Mesenchymal stem cell (in vitro differentiated cells and primary cell): ENCODE measurements around the gene COASY.
A peak's percentile ranks its signal among the peaks of the same experiment; 100 is the strongest.
"Not testable (repeated sequence)": the region's sequence is repeated elsewhere in the genome, so short reads cannot be mapped to it uniquely, and the experiment has no call there.

ENCODE experiments used
- DNase-seq: peaks from one replicate; pipeline ENCODE4 v3.0.0-alpha.2; 2013
- H2AFZ ChIP-seq: one replicate; pipeline ENCODE4 v1.6.1; 2013; ENCODE audit warnings: low read depth, mild to moderate bottlenecking, control low read depth, inconsistent platforms, low read length, moderate library complexity
- H2AK5ac ChIP-seq: 2 replicates; pipeline ENCODE4 v1.6.1; 2013; ENCODE audit warnings: low read length, moderate library complexity, mild to moderate bottlenecking, inconsistent platforms; ENCODE audit not compliant: severe bottlenecking
- H2BK120ac ChIP-seq: one replicate; pipeline ENCODE4 v1.6.1; 2013; ENCODE audit warnings: low read depth, mild to moderate bottlenecking, inconsistent platforms, low read length, moderate library complexity
- H2BK12ac ChIP-seq, 2 experiments: one replicate each; pipeline ENCODE4 v1.6.1; 2013; ENCODE audit warnings: inconsistent platforms in 2 of 2, low read length in 2 of 2, mild to moderate bottlenecking in 2 of 2, moderate library complexity in 2 of 2, control low read depth in 1 of 2
- H2BK15ac ChIP-seq: one replicate; pipeline ENCODE4 v1.6.1; 2013; ENCODE audit warnings: mild to moderate bottlenecking, low read depth, inconsistent platforms; ENCODE audit not compliant: poor library complexity, severe bottlenecking
- H2BK5ac ChIP-seq: 2 replicates; pipeline ENCODE4 v1.6.1; 2013; ENCODE audit warnings: low read depth, mild to moderate bottlenecking, low read length, control low read depth, inconsistent platforms; ENCODE audit not compliant: poor library complexity, severe bottlenecking
- H3K14ac ChIP-seq, 2 experiments: one replicate each; pipeline ENCODE4 v1.6.1; 2013; ENCODE audit warnings: inconsistent platforms in 2 of 2, low read length in 2 of 2, control low read depth in 1 of 2, mild to moderate bottlenecking in 1 of 2, moderate library complexity in 1 of 2
- H3K18ac ChIP-seq, 2 experiments: one replicate each; pipeline ENCODE4 v1.6.1; 2013; ENCODE audit warnings: inconsistent platforms in 2 of 2, low read length in 2 of 2, control low read depth in 1 of 2, low read depth in 1 of 2, mild to moderate bottlenecking in 1 of 2
- H3K23ac ChIP-seq, 2 experiments: one replicate each; pipeline ENCODE4 v1.6.1; 2013; ENCODE audit warnings: inconsistent platforms in 2 of 2, low read length in 2 of 2, mild to moderate bottlenecking in 2 of 2, moderate library complexity in 2 of 2, control low read depth in 1 of 2
- H3K27ac ChIP-seq: 2 replicates; pipeline ENCODE4 v1.5.1; 2013; ENCODE audit warnings: mild to moderate bottlenecking, moderate library complexity, low read length, control low read depth, inconsistent platforms; ENCODE audit not compliant: poor library complexity, severe bottlenecking
- H3K27me3 ChIP-seq, 2 experiments: 2 replicates each; pipeline versions ENCODE4 v1.6.1 to v1.7.0; 2013; ENCODE audit warnings: low read length in 2 of 2, mild to moderate bottlenecking in 2 of 2, moderate library complexity in 2 of 2, control low read depth in 1 of 2, inconsistent platforms in 1 of 2; ENCODE audit not compliant: control insufficient read depth in 1 of 2, insufficient read depth in 1 of 2
- H3K36me3 ChIP-seq, 2 experiments: 2 replicates each; pipeline versions ENCODE4 v1.6.1 to v1.7.0; 2013; ENCODE audit warnings: low read length in 2 of 2, control low read depth in 1 of 2, inconsistent platforms in 1 of 2, low read depth in 1 of 2, mild to moderate bottlenecking in 1 of 2; ENCODE audit not compliant: insufficient read depth in 2 of 2, control insufficient read depth in 1 of 2
- H3K4ac ChIP-seq, 2 experiments: one replicate each; pipeline ENCODE4 v1.6.1; 2013; ENCODE audit warnings: inconsistent platforms in 2 of 2, low read length in 2 of 2, mild to moderate bottlenecking in 2 of 2, moderate library complexity in 2 of 2, control low read depth in 1 of 2, low read depth in 1 of 2
- H3K4me1 ChIP-seq: 2 replicates; pipeline ENCODE4 v1.6.1; 2013; ENCODE audit warnings: low read depth, low read length, control low read depth; ENCODE audit not compliant: control insufficient read depth, insufficient read depth
- H3K4me2 ChIP-seq: 2 replicates; pipeline ENCODE4 v1.6.1; 2013; ENCODE audit warnings: low read length, mild to moderate bottlenecking, inconsistent platforms; ENCODE audit not compliant: poor library complexity, severe bottlenecking
- H3K4me3 ChIP-seq, 2 experiments: 2 replicates each; pipeline versions ENCODE4 v1.5.1 to v1.7.0; 2013; ENCODE audit warnings: low read length in 2 of 2, mild to moderate bottlenecking in 2 of 2, control low read depth in 1 of 2, low read depth in 1 of 2; ENCODE audit not compliant: insufficient read depth in 1 of 2
- H3K79me1 ChIP-seq: replicated peaks from 2 replicates; pipeline ENCODE4 v1.6.1; 2013; ENCODE audit warnings: mild to moderate bottlenecking, control low read depth, low read length, inconsistent platforms; ENCODE audit not compliant: poor library complexity, severe bottlenecking
- H3K9ac ChIP-seq: 2 replicates; pipeline ENCODE4 v1.7.0; 2013; ENCODE audit warnings: mild to moderate bottlenecking, low read length, moderate library complexity
- H3K9me3 ChIP-seq: 2 replicates; pipeline ENCODE4 v1.7.0; 2013; ENCODE audit warnings: mild to moderate bottlenecking, low read length; ENCODE audit not compliant: control insufficient read depth
- H4K8ac ChIP-seq: one replicate; pipeline ENCODE4 v1.6.1; 2013; ENCODE audit warnings: inconsistent platforms, mild to moderate bottlenecking, low read length, moderate library complexity
- H4K91ac ChIP-seq: one replicate; pipeline ENCODE4 v1.6.1; 2013; ENCODE audit warnings: mild to moderate bottlenecking, low read length, inconsistent platforms
- WGBS: methylation state at CpG from one replicate; pipeline ENCODE4 v1.1.7; 2013; ENCODE audit warnings: mixed read lengths; 5-methylcytosine and 5-hydroxymethylcytosine counted together

COASY gene

DNA sequence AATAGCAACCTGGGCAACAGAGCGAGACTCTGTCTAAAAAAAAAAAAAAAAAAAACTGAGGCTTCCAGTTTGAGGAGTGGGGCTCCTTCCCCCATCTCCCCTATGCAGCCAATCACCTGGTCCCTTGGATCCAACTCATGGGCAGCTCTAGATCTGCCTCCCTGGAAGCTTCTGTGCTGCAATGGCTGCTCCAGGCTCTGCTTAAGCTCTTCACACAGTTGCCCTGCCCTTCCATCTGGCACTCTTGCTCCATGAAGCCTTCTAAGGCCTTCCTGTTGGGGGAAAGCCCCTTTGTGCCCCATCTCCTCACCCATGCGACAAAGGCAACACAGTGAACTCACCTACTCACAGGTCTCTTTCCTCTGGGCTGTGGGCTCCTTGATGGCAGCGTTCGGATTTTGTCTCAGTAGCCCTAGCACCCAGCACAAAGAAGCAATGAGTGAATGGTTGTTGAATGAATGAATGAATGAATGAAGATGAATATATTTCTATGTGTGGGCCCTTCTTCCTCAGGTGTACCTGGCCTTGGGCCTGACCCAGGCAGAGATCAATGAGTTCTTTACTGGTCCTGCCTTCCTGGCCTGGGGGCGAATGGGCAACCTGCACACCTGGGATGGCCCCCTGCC, 24.0 kb upstream of the COASY start:
- no peak overlapping the region for H2AFZ ChIP-seq
- DNase-seq = no peak
- no peak overlapping the region for H4K91ac ChIP-seq
- no peak overlapping the region for H3K14ac ChIP-seq
- no peaks in the 10 kb centered on the region for H3K27me3 ChIP-seq
- peaks cover 14% of the 10 kb centered on the region for H3K79me1 ChIP-seq
- H2BK12ac ChIP-seq = no peak overlapping the region
- 98% methylated on average over 5 of the region's 5 CpGs for WGBS
- H3K4me3 ChIP-seq = peak overlapping the region in 1 of 2 experiments; percentile 37
- H3K18ac ChIP-seq = no peak overlapping the region
- H3K9ac ChIP-seq = no peak overlapping the region
- peaks cover 19% of the 10 kb centered on the region for H3K4me1 ChIP-seq
- no peak overlapping the region for H2BK15ac ChIP-seq
- no peak overlapping the region for H2BK120ac ChIP-seq
- no peaks in the 10 kb centered on the region for H3K9me3 ChIP-seq
- H3K23ac ChIP-seq = no peak overlapping the region
- H3K36me3 ChIP-seq = peaks cover 42 to 47% of the 10 kb centered on the region in 2 experiments
- H3K27ac ChIP-seq = no peak overlapping the region
- H4K8ac ChIP-seq = no peak overlapping the region
- no peak overlapping the region for H3K4me2 ChIP-seq
- no peak overlapping the region for H3K4ac ChIP-seq
- H2AK5ac ChIP-seq = no peak overlapping the region
- H2BK5ac ChIP-seq = no peak overlapping the region

- no peak overlapping the region for H3K23ac ChIP-seq
- H3K4me1 ChIP-seq = peaks cover 19% of the 10 kb centered on the region
- no peak overlapping the region for H2BK5ac ChIP-seq
- no peak overlapping the region for H2AFZ ChIP-seq
- no peak overlapping the region for H3K4ac ChIP-seq
- H3K27me3 ChIP-seq = no peaks in the 10 kb centered on the region
- H4K8ac ChIP-seq = no peak overlapping the region
- no peak overlapping the region for H2BK12ac ChIP-seq
- H3K9me3 ChIP-seq = no peaks in the 10 kb centered on the region
- DNase-seq = no peak
- H2AK5ac ChIP-seq = no peak overlapping the region
- H3K79me1 ChIP-seq = peaks cover 18% of the 10 kb centered on the region
- no peak overlapping the region for H2BK15ac ChIP-seq
- H3K9ac ChIP-seq = no peak overlapping the region
- no peak overlapping the region for H3K14ac ChIP-seq
- H3K27ac ChIP-seq = no peak overlapping the region
- H2BK120ac ChIP-seq = no peak overlapping the region
- H3K4me2 ChIP-seq = no peak overlapping the region
- 98% methylated on average over 14 of the region's 14 CpGs for WGBS
- no peak overlapping the region for H4K91ac ChIP-seq
- H3K36me3 ChIP-seq = peaks cover 48 to 52% of the 10 kb centered on the region in 2 experiments
- H3K4me3 ChIP-seq = no peak overlapping the region
- H3K18ac ChIP-seq = no peak overlapping the region
These were observed 23.5 kb upstream of the COASY start for GRCh38 chr17:42538482-42538881.

DNA sequence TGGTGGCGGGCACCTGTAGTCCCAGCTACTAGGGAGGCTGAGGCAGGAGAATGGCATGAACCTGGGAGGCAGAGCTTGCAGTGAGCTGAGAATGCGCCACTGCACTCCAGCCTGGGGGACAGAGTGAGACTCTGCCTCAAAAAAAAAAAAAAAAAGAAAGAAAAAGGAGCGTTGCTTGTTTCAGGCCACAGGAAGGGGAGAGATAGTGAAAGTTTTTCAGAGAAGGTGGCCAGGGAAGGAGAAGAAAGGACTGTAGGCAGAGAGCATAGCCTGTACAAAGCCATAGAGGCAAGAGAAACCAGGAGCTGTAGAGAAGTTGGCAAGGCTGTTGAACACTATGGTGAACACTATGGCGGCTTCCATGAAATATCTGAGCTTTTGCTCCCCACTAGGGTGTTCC, 21.4 kb upstream of the COASY start:
- H2BK5ac ChIP-seq, H3K14ac ChIP-seq, H3K27ac ChIP-seq, H3K9ac ChIP-seq, H3K27me3 ChIP-seq, H3K9me3 ChIP-seq, H3K23ac ChIP-seq, H2BK12ac ChIP-seq, H2AK5ac ChIP-seq, H4K8ac ChIP-seq, H4K91ac ChIP-seq, H3K18ac ChIP-seq, H3K4me2 ChIP-seq, H2AFZ ChIP-seq, H3K4me3 ChIP-seq, H3K4ac ChIP-seq, H2BK120ac ChIP-seq, H2BK15ac ChIP-seq, DNase-seq: not testable (repeated sequence)
- 95% methylated on average over 4 of the region's 4 CpGs for WGBS
- H3K4me1 ChIP-seq = peaks cover 16% of the 10 kb centered on the region
- peaks cover 21% of the 10 kb centered on the region for H3K79me1 ChIP-seq
- peaks cover 64 to 66% of the 10 kb centered on the region in 2 experiments for H3K36me3 ChIP-seq

GRCh38 chr17:42541041-42541833, 20.7 kb upstream of the COASY start:
- Histone ChIP-seq H3K14ac (no peak overlapping the region), H3K36me3 (peaks cover 64 to 66% of the 10 kb centered on the region in 2 experiments), H3K27me3 (no peaks in the 10 kb centered on the region), H2BK12ac (no peak overlapping the region), H4K8ac (no peak overlapping the region), H3K4me1 (peaks cover 14% of the 10 kb centered on the region), H4K91ac (no peak overlapping the region), H3K79me1 (peaks cover 21% of the 10 kb centered on the region), H3K23ac (no peak overlapping the region), H3K4me3 (no peak overlapping the region), H2AK5ac (no peak overlapping the region), H3K9me3 (no peaks in the 10 kb centered on the region), H2BK15ac (no peak overlapping the region), H2BK120ac (no peak overlapping the region), H2BK5ac (no peak overlapping the region), H3K4ac (no peak overlapping the region), H3K9ac (no peak overlapping the region), H3K27ac (no peak overlapping the region), H2AFZ (no peak overlapping the region), H3K18ac (no peak overlapping the region), H3K4me2 (no peak overlapping the region)
- WGBS = 81% methylated on average over 15 of the region's 17 CpGs
- DNase-seq = no peak
